GM21786 (cell line): ENCODE data around the gene SFRP2.

ENCODE experiments used
- ATAC-seq: cut with Tn5 transposase; IDR thresholded peaks from one replicate; pipeline ENCODE4 v1.9.1; 2021; ENCODE audit not compliant: unreplicated experiment

Gene SFRP2

GRCh38 chr4:153788413-153789276, at the start of gene SFRP2:
Gene SFRP2 (minus strand): TSS chr4:153789083. CDS start chr4:153788835, 248 bp downstream.
- no peak for ATAC-seq

DNA sequence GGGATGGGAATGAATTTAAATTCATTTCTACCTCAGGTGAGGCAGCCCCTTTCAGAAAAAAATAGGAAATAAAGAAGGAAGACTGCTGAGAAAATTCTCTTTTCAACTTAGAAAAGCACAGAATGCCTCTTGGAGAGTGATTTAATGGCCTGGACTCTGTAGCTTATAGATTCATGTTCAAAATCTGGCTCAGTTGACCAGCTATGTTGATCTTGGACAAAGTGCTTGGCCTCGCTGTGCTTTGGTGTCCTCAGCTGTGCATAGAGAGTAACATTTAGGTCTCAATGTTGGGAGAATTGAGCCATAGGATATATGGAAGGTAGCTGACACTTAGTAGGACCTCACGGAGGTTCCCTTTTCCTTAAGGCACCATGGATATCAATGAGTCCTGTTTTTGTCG, 49.7 kb upstream of the SFRP2 start:
- no peak for ATAC-seq

DNA sequence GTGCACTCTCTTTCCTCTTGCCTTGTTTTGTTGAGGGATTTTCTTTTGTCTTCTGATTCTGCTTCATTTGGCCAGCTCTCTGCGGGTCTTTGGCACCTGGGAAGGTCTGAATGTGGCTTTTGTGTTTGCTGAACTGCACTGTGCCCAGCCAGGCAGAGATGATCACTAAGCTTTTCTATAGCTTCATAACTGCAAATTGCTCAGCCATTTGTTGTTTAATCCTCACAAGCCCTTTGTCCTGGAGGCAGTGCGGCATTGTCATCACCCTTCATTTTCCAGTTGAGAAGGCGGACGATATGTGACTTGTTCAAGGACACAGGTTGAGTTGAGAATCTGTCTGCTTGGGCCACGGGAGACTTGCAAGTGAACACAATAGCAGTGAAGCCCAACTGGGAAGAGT, 46.0 kb upstream of the SFRP2 start:
- no peak for ATAC-seq

DNA sequence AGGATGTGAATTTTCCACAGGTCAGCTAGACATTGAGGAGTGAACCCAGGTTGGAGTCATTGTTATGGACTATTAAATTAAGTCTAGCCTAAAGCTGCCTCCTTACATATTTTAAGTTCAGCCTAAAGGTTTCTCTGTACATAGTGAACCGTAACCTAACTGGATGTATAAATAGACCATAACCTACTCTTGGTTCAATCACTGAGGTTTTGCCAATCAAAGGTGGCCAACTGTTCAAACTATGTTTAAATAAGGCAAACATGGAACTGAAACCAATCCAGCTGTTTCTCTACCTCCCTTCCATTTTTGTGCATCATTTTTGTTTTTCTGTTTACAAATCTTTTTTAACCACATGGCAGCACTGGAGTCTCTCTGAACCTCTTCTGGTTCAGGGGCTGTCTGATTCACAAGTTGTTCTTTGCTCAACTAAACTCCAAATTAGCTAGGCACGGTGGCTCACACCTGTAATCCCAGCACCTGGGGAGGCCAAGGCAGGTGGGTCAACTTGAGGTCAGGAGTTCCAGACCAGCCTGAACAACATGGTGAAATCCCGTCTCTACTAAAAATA, 43.9 kb upstream of the SFRP2 start:
- ATAC-seq, result no peak

DNA sequence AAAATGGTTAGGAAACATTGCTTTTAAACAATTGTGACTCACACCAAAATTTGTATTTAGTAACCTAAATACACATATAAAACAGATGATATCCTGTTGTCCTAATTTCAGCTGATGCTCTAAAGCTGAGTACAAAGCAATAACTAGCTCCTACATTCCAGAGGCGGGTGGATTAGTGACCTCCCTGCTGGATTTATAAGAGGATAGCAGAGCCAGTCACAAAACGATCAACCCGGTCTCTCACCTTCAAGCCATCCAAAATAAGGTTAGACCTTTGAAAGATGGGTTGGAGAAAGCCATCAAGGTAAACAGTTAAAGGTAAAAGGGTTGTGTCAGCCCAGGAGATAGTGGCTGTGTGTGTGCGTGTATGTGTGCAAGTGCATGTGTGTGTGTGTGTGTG, 43.2 kb upstream of the SFRP2 start:
- no peak for ATAC-seq

DNA sequence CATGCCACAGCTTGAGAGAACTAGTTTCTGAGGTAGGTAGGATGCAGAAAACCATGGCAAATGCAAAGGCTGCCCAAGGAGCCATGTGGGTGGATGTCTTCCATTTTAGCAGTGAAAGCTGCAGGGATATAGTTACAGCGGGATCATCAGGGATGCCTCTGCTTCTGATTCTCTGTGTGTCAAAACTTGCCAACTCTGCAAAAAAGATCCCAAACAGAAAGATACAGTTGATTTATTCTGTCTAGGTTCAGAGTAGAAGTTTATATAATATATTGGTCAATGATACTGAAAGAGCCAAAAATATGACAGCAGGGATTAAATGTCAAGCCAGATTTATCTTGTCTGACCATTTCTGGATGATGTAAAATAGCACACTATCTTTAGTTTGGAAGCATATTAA, 42.4 kb upstream of the SFRP2 start:
- ATAC-seq, result no peak

DNA sequence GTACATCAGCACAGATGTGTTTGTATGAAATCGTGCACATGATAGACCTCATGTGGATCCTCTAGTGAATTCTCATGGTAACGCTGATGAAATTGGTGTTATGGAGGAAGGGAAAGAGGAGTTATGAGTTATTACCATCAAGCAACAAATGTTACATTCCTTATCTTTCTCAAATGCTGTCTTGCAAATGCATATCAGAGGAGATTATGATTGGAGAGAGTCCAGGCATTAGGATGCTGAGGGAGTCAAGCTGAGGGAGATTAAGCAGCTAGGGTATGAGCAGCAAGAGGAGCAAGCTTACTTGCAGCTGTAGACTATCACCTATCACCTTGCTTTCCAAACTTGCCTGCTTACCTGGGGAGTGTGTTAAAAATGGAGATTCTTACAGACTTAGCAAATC, 36.8 kb upstream of the SFRP2 start:
- ATAC-seq, result no peak

- ATAC-seq, result no peak
Measured at GRCh38 chr4:153825126-153825525, 36.2 kb upstream of the SFRP2 start.

- ATAC-seq, result no peak
Measured at GRCh38 chr4:153824501-153824900, 35.6 kb upstream of the SFRP2 start.

DNA sequence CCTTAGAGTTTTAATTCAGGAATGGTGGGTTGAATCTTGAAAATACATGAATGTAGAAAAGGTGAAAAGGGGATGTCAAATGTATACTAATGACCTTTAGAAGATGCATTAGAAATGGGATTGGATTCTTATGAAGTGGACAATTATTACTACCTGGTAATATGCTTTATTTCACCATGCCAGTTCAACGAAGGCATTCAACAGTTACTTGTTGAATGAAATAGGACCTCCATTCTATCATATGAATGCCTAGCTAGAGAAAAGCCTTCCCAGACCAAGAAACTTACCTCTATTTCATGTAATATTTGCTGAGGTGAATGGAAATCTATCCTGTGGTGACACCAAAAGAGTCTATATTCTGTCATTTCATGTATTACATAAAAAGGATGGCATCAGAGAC, 34.6 kb upstream of the SFRP2 start:
- no peak for ATAC-seq

DNA sequence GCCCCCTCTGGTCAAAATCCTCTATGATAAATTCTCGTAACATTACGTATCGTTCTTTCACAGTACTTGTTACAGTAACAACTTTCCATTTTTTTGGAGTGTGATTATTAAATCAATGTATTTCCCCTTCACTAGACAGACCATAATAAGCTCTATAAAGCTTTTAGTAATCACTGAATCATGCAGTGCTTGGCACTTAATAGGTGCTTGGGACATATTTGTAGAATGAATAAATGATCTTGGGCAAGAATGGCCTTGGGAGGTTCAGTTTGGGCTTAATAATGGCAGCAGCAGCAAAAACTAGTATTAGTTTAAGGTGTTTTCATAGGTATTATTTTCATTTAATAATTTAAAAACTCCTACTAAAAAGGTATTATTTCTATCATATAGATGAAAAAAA, 33.4 kb upstream of the SFRP2 start:
- no peak for ATAC-seq

- no peak for ATAC-seq
Measured at GRCh38 chr4:153817466-153817865, 28.6 kb upstream of the SFRP2 start.

DNA sequence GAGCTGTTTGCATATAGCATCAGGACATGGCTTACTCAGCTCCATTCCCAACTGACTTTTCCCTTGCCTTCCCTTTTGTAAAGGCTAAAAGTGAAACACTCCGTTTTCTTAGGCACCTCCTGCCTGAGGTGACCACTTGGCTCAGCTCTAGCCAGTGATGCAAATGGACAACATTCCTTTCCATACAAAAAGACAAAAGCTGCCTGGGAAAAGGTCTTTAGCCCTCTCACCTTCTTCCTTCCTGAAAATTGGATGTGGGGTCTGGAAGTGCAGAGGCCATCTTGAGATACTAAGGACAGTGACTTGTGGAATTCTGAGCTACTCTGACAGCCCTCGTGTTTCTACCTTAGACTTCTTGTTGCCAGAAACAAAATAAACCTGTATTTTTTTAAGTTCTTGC, 27.7 kb upstream of the SFRP2 start:
- no peak for ATAC-seq

- ATAC-seq, result no peak
Measured at GRCh38 chr4:153814789-153815188, 25.9 kb upstream of the SFRP2 start.

DNA sequence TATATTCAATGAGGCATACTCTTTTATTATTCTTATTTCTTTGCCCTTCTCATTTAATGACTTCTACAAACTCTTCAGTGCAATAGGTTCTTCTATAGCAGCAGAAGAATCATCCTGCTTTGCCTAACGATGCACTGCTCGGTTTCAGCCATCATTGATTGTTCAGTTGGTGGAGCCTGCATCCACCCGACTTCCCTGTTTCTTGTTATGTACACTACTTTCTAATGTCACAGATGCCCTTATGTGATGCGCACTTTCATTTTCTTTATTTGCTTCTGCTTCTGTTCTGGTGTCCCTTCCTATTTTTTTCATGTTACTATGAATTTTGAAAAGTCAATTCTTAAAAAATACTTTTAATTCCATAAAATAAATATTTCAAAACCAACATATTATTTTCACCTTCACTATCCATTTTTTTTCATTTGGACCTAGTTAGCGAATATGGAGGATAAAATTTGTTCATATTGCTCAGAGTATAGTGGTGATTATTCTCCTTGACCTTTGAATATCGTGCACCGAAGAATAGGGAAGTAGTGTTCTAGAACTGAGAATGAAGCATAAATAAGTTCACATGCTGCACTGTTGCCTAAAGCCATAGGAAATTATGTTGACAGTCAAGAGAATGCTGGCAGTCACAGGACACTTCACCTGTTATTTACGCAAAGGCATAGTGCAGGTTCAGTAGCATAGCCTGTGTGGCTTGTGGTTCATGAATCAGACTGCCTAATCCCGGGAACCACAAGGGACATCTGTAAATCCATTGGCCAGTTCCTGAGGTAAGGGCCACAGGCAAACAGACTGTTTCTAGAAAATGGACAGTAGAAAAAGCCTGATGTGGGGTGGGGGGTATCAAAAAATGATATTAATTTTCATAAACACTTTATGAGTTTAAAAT, 21.3 kb upstream of the SFRP2 start:
- ATAC-seq, result no peak

GRCh38 chr4:153809307-153809706, 20.4 kb upstream of the SFRP2 start:
- peak; percentile 54 for ATAC-seq

DNA sequence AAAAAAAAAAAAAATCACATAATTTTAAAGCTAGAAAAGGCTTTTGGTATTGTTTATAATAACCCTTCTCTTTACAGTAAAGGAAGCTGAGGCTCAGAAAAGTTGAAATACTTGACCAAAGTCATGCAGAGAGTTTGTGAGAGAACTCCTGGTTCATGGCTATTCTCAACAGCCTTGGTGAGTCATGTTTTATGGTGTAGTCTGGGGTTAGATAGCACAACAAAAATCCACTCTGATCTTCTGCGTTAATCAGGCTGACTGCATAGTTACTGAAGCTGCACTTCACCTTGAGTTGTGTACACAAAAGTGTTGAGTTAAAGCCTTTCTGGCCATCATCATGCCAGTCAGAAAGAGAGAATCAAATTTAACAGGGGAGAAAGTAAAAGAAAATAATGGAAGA, 19.3 kb upstream of the SFRP2 start:
- no peak for ATAC-seq

DNA sequence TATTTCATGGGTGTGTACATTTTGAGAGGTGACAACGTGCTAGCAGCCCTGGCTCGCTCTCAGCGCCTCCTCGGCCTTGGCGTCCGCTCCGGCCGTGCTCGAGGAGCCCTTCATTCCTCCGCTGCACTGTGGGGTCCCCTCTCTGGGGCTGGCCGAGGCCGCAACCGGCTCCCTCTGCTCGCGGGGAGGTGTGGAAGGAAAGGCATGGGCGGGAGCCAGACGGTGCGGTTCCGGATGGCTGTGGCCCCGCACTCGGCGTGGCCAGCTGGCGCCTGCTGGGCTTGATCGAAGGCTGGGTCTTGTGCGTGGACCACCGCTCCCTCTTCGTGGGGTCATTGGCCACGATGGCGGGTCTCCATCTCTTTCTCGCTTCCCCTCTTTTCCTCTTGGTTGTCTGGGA, 17.2 kb upstream of the SFRP2 start:
- ATAC-seq, result no peak

DNA sequence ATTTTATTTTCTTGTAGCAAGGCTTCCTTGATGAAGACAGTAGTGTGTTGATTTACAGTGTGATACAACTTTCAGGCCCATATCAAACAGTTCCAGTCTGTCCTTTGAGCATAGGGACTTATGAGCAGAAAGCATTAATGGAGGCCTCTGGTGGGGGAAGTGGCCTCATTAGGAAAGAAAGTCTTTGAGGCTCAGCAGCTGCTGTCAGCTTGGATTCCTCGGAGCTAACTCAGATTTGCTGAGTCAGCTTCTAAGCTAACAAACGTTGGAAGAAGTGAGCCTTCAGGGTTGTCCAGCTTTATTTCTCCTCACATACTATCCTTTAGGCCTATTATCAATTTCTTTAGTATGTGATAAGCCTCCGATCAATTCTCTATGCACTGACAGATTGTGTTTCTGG, 15.8 kb upstream of the SFRP2 start:
- ATAC-seq, result no peak

GRCh38 chr4:153799694-153800074, 10.8 kb upstream of the SFRP2 start:
- ATAC-seq, result no peak

DNA sequence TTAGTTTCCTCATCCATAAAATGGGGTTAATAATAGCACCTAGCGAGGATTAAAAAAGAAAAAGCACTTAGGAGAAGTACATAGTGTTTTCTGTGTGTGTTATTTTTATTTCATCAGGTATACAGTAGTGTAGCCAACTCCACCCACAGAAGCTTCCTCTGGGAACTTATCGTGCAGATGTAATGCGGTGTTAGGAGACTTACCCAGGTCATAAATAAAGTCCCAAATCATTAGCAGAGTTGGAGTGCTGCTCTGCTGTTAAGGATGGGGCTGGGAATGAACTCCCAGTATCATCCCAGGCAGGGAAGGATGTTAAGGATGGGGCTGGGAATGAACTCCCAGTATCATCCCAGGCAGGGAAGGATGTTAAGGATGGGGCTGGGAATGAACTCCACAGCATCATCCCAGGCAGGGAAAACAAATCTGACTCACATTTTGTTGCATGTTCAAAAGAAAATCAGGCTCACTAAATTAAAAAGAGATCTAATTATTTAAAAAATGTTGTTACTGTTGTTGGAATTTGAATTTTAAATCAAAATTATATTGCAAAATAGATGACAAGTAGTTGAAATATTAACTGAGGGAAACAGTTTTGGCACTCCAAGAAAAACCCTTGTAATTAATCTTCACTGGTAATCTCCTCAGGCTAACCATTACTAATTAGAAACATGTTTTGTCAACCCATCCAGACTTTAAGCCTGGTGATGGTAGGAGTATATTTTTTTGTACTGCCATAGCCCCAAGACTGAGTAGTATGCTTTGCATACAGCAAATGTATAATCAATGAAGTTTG, 10.2 kb upstream of the SFRP2 start:
- no peak for ATAC-seq
